Stimulated activated CD8-positive, alpha-beta memory T cell treated with anti-CD3 and anti-CD28 coated beads, Interleukin-4, amount 100 ng/mL, for 4 hours (primary cell): ENCODE results near the gene ADGRG3.

Experiments
- DNase-seq, 2 donors: peaks; one replicate each; pipeline ENCODE4 v3.0.0-alpha.2; 2020; ENCODE audit warnings: low read depth in 2 of 2, low spot score in 1 of 2

Gene ADGRG3

DNA sequence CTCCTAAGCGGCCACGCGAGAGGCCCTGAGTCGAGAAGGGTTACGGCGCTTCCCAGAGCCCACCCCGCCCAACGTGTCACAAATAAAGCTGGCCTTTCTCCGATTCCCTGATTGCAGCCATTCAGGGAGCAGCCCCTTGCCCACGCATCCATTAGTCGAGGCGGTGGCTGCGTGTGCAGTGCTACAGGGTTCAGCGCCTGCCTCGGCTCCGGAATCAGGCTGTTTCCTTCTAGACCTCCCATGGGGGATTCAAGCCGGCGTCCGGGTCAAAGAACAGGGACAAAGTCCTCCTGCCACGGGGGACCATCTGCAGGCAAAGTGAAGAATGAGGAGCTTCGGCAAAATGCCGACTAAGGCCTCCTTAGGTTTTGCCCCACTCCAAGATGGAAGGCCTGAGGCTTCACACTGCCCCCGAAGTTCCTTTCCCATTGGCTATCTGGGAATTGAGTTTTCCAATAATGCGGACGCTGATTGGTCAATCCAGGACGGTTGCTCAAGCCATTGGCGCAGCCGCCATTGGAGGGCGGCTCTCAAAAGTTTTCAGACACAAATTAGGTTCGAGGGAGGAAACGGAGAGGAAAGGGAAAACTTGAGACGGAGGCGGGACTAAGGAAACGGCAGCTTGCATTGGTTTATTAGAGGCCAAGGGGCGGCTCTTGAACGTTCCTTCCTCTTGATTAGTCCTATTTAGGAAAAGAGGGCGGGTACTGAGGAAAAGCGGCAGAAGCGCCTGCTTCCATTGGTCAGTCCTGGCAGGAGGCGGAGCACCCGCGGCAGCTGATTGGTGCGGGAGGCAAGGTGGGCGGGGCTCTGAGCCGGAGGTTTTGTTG is 67.0 kb downstream of the ADGRG3 start:
- peak; percentile 91 to 97 for DNase-seq

DNA sequence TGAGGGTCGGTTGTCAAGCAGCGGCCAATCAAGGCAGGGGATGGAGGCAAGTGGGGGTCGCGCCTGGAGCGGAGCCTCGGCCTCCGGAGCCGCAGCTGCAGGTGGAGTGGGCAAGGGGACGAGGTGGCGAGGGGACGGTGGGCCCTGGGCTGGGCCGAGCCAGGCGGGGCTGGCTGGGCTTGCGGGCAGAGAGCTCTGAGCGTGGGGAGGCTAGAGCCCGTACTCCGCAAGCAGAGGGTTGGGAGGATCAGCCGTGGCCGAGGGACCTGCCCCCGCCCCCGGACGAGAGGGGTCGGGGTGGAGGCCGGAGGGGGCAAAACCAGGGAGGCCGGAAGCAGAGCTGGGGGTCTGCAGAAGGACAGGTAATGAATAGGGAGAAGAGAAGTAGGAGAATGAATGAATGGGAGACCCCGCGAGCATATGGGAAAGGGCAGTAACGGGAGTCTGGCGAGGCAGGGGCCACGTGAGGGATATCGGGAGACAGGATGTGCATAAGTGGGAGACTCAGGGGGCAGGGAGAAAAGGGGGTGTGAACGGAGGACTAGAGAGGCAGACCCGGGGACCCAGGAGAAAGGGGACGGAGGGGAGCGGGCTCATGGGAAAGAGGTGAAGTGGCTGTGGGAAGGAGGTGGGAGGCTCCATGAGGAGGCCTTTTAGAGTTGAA is 67.8 kb downstream of the ADGRG3 start, which contains the start of gene KATNB1:
Gene KATNB1 (plus strand): TSS at position 16 of the 664 bp plus-strand sequence. CDS start 1,474 bp downstream, outside the sequence.
- DNase-seq, result no peak

DNA sequence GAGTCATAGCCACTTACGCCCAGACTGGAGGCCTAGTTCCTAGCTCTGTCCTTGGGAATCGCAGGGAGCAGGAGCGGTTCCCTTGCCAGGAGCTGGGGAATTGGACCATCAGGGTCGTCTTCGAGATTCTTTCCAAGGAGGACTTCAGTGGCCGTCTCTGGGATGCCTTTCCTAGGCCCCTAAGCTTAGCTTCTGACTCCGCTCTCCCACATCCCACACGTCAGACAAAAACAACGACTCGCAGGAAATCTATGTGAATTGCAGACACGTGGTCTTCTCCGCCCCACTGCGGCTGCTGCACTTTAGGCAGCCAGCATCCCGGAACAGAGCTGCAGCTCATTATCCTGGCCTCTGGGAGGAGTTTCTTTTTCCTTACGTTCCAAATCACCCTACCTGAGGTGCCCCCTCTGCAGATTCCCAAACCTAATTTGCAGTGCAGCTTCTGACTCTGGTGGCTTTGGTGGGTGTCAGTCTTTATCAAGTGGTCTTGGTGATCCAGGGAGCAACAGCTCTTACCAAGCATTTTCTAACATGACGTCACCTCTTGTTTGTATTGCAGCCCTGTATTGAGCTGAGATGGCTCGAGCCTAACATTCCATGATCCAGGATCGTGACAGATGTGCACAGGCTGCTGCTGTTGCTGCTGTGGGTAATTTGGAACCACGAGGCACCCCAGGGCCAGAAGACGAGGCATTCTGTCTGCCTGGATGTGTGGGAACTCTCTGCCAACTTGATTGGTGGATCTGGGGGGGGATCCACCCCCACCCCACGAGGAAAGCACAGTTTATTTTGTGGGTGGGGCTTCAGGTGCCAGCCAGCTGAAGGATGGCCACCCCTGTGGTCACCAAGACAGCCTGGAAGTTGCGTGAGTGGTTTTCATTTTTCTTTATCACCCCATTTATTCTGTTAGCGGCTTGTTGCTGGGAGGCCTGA is 68.6 kb downstream of the ADGRG3 start:
- no peak for DNase-seq

DNA sequence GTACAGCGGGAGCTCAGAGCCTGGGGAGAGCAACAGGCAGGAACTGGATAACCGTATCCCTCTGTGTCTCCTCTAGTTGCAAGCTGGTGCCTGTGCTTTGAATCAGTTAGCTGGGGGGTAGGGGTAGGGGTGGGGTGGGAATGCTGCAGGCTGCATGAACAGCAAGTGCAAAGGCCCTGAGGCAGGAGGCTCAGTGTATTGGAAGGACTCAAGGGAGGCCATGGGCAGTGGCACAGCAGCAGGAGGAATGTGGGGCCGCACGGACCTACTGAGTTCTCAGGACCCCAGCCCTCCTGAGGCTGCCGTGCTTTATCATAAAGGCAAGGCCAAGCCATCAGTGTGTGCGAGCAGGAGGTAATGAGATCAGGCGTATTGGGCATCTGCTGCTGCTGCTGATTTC is 70.7 kb downstream of the ADGRG3 start:
- no peak for DNase-seq
